Bone marrow (tissue), 2 donors: ENCODE results near the gene MEIS2.

ENCODE experiments used
- DNase-seq, 2 donors: peaks; one replicate each; lab custom pipeline; 2025; lab: John Stamatoyannopoulos, UW

Gene MEIS2

DNA sequence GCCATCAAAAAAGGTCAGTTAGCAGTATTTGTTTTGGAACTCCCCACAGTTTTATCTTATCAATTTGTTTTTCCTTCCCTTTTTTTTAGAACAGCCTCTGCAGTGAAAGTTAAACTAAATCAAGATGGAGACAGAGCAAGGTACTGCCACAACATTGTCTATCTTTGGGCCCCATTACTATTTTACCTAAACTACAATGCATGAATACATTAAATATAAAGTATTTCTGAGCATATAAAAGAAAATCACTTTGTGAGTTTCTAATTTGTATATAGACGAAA is 139.5 kb downstream of the MEIS2 start:
- no peak for DNase-seq

DNA sequence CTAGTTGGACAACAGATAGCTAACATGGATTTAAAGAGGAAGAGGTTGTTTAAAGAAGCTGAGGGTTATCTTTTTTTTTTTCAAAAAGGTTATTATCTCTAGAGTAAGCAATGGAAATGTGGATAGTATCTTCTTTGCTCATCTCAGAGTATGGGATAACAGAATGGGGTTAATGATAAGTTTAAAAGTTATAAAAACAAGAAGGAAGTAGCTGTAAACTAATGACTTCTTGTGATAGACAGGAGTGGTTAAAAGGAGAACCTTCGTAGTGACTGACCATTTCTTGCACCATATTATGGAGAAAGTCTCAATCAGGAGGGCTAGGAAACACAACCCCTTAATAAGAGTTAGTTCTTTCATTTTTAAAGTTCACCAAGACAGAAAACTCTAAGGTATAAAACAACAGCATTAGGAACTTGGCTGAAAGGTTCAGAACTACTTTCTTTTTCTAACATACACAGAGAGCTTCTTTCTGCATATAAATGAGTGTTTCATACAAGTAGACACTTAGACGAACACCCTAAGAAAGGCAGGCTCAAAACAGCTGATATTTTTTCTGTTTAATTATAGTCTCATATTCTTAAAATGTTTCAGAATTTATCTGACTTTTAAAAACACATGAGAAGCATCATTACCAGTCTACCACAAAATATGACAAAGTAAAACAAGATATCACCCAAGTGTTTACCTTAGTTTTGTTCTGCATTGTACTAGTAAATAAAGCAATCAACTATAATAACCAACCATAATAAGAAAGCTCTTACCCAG is 140.0 kb downstream of the MEIS2 start:
- DNase-seq = no peak

DNA sequence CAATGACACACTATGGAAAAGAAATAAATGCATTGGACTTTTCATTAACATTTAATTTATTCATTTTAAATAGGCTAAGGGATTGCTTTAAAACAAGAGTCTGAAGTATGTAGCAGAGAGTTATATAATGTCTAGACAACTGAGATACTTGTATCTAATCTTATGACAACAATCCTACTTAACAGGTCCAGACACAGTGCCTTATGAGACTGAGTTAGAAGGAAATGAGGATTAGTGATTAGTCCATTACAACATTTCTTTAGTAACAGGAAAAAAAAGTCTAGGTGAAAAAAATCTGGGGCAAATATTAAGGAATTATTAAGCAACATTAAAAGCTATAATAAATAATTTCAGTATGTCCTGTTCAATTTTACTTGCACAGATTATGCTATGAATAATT is 140.6 kb downstream of the MEIS2 start:
- no peak for DNase-seq

DNA sequence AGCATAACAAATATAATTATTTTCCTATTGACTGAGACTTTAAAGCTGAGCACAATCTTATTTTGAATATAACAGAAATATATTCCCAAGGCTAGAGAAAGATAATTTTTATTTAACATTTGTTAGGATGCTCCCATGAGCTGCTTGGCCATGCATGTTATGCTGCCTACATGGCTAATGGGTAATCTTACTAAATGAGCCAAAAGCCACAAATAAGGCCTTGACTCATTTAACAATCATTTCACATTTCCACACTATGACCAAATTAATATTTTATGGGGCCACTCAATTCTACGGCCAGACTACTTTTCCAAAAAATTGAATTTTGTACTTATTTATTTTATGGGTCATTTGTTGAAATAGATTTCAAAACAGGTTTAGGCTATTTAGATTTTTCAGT is 141.7 kb downstream of the MEIS2 start:
- no peak for DNase-seq

DNA sequence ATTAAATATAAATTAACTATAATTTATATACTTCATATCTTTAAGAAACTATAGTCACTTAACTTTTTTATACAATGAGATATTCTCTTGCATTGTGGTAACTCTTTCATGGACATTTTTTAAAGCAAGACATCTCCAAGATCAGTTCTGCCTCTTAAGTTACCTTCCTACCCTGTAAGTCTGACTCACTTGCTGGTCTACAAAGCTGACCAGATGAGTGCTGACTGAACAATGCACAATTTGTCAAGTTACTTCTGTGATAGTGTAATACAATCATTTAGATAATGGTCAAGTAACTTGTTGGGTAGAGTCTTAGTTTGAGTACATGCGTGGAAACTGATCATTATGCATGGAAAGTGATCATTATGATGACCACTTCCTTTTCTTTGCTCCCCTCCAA is 145.9 kb downstream of the MEIS2 start:
- DNase-seq = no peak

DNA sequence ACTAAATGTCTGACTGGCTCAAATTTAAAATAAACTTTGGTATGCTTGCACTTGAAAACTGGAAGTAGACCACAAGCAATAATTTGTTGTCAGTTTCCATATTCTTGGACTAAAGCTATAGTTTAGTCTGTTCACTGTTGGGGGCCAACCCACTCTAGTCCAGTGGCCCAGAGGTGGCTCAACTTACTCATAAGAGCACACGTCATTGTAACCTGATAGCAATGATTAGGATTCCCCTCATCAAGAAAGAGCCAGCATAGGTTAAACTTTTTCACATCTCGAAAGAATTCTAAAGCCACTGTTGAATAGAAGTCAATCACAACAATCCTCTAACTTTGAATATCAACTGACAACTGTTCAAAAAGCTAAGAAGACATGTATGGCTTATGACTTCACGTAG is 147.0 kb downstream of the MEIS2 start:
- no peak for DNase-seq

DNA sequence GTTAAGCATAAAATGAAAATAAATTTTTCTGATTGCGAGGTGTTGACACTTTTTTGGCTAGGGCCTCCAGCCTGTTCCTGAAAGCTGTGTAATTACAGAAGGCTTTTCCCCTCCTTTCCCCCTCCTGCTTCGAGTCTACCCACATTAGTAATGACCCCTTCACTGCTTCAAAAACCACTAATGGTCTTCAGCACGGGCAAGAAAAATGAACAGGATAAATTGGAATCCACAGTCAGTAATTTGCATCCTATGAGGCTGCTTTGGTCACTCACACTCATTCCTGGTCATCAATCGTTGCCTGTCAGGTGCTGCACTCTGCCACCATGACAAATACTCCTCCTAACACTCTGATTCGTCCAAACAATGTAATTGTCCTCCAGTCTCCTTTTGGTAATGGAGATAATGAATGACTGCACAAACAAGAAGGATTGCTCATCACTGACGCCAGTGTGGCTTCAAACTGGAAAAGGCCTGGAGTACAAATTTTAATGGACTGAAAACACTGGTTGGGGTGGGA is 148.6 kb downstream of the MEIS2 start:
- DNase-seq = no peak

DNA sequence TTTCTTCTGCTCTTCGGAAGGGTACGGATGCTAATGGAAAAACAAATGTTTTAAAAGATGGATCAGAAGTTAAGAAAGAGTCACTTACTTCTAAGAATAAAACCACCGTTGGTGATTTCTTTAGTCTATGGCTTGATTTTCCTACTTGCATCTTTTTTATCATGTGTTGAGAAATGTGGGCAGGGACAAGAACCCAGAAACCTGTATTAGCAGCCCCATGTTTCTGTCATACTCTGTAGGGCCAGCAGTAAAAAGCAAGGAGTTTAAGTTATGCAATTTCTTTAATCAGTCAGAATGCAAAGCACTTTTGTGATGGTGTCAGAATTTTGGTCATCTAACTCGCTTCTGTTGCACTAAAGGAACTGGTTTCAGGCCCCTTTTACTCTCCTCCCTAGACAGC is 150.0 kb downstream of the MEIS2 start:
- DNase-seq = no peak

DNA sequence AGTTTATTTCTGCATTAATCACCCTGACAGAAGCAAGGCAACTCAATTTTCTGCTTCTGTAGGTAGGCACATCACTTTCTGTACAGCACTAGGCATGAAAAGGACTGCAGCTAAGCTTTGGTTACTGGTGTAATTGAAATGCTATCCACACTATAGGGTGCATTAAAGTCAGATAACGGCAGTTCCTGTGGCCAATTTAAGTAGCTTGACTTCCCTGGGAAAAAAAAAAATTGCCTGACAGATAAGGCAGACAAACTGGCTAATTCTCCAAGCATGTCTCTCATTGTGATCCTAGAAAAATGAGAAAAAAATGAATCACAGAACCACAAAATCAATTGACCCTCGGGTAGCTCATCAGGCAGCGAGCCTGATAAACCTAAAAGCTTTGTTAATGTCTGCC is 151.4 kb downstream of the MEIS2 start:
- no peak for DNase-seq

DNA sequence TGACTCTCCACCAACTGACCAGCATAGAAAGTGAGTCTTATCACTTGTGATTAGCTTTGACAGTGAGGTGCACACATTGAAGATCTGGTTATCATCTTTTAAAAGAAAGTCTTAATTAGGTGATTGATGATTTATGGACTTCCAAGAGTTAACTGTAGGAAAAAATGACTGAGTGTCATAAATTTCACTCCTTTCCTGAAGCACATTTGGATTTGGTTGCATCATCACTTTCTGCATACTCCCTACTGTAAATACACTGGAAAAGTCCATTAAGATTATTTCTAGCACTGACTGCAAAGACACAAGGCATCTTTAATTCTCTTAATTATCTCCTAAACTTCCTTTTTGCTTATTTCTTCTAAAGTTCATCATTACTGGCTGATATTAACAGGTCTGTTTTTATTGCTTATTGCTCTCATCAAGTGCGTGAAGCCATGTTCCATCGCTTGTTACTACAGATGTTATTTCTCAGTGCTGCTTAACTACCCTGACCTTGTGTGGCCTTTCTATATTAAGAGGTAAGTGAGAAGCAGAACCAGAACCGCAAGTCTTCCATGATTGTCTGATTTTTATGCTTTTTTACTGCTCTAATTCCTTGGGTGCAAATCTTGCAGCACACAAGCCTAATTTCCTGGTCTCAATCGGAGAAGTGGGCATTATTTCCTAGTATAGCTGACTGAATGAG is 153.2 kb downstream of the MEIS2 start:
- no peak for DNase-seq

DNA sequence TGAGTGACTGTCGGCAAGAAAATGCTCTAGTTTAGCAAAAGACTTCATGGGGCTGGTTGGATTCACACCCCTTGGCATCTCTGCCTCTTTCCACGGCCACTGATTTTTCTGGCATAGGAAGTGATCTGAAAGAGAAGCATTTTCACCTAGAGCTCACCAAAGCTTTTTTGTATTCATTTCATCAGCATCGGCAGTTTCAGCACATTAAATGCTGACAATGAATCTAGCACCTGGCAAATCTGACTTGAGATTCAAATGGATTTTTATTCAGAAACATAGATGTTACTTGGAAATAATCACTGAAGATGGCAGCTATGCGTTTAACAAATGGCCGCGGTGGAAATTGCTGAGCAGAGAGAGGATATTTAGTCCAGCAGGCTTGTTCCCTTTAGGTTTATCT is 155.9 kb downstream of the MEIS2 start:
- no peak for DNase-seq

DNA sequence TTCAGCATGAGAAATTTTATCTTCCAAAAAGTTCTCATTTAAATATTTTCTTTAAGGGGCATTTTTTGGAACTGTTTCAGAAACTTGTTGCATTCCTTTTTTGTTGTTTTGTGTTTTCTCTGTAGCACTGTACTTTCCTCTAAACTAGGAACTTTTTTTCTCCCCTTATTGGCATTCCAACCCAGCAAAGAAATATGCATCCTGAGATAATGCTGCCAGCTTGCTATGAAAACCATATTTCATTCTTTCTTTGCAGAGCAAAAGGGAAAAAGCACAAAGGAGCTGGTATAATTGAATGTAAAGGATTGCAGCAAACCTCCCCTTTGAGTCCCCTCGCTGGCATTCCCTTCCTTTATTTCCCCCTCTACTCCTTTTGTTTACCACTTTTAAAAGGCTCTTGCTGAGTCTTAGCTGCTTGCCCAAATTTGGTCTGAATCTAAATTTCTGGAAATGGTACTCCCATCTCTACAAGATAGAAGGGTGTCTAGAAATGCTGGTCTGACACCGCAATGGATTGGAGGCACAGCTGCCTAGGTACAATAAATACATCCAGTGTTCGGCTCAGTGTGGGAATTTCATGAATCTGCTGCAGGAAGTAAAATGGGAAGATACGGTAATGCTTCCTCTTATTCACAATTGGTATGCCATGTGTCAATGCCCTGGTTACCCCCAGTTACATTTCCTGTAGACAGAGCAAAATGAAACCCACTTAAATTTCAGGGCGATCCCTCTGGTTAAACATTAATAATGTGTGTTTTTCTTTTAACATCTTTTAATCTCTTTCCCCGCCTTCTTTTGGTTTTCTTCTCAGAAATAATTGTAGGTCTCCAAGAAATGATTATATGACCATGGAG is 156.6 kb downstream of the MEIS2 start:
- no peak for DNase-seq

DNA sequence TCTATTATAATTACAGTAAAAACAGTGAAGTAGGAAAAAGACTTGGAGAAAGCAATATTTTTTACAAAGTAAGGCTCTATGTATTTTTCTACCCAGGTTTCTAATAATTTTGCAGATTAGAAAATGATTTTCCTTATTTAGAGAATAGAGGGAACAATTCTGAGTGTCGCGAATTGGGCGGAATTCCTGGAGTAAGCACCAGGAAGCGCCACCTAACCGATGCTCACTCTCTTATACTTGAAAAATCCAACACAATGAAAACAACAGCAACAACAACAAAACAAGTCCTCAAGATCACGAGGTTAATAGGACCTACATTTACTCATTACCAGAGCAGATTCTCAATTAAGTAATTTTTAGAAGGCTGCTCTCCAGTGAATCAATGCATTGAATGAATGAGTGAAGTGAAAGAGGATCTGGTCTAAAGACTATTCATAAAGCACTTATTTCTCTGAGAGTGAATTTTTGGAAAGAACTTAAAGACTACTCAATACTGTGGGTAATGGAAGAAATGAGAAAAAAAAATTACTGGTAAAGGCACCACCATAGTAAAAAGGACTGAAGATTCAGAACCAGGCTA is 158.0 kb downstream of the MEIS2 start:
- DNase-seq = no peak

DNA sequence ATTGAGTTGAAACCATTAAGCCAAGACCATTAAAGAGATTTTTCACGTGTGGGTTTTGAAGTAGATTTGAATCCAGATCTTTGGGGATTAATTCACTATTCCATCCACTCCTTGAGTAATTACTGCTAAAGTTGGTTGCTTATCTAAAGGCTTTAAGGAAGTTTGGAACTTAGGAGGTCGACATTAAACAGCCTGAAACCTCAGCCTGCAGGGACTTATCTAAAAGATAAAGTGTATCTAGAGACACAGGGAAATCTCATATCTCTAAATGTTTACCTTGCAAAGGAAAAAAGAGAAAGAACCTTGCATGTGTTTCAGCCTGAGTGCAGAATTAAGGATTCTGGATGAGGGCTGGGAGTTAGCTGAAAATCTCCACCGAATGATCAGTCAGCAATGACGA is 158.6 kb downstream of the MEIS2 start:
- no peak for DNase-seq

DNA sequence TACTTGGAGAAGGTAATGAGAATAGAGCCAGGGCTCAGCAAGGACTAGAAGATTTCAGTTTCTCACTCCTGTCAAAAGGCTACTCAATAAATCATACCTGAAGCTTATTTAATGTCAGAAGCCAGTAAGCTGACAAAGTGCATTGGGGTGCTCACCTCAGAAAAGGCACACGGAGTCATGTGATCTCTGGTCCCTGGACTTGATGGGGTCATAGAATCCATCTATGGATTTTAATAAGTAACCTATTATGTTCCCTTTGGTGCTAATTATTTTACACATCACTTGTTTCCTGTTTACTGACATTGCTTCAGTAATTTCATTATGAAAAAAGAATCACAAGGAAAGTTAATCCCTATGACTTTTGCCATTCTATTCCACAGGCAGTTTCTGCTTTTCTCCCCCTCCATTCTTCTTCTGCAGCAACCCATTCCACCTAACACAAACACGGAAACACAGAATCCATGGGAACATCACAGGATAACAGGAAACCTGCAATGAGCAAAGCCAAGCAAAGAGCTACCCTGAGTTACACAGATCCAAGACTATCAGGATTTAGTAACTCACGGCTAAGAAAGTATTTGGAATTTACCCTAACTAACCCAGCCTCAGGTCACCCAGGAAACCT is 159.6 kb downstream of the MEIS2 start:
- DNase-seq = no peak

DNA sequence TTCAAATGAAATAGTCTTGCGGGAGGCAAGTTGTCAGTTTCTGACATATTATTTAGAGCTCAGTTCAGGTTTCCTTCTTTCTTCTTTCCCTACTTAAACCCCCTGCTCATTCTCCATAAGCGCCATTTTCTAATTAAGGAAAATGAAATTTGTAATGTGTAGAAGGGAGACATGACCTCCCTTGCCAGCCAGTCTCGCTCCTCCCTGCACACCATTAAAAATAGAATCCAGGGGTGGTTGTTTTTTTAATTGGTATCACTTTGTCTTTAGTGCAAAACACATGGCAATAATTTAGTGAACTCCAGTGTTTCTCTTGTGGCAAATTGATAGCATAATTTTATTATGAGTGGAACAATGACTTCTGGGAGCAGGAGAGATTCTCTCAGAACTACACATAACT is 160.1 kb downstream of the MEIS2 start:
- no peak for DNase-seq

DNA sequence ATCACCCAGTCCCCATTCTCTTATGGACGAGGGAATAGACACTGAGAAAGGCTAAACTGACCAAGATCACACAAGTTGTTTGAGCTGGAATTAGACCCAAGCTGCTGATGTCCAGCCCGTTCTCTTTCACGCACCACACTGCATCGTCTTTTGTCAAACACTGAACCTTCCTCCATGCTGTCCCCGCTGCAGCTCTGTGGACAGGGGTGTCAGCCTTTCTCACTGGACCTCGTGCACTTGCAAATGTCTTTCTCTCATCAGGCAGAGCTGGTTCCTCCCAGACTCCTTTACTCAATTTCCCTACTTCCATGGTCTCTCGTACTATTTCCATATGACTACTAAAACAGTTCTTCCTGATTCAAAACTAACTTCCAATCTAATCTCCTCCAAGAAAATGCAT is 161.6 kb downstream of the MEIS2 start:
- no peak for DNase-seq

DNA sequence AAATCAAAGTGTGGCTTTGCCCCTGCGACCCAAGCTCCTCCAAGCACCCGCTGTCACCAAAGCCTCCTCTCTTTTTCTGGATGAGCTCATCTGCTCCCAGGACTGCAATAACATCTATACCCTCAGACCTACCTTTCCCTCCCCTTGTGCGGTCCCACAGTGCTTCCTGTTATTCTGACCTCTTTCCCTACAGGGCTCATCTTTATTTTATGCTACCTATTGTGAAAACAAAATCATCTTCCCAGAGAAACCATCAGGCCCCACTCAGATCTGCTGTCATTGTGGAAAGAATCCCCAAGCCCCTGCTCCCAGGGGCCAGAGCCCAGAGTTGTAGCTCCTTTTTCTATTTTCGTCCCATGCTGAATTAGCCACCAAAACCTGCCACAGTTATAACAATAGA is 162.2 kb downstream of the MEIS2 start:
- no peak for DNase-seq

DNA sequence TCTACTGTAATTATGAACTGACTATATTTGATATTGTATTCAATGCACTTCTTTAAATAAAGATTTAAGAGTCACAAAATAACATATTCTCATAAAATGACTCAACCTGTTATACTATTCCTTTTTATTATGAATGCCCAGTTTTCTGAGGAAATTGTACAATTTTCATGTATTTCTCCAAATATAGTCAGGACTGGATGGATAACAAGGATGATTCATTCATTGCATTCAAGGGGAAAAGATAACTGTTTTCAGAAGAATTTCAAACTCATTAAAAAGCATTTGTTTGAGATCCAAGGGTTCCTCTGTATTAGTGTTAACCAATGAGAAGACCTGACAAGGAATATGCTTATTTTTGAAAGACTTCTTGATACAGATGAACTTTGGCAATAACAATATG is 163.7 kb downstream of the MEIS2 start:
- DNase-seq = no peak

DNA sequence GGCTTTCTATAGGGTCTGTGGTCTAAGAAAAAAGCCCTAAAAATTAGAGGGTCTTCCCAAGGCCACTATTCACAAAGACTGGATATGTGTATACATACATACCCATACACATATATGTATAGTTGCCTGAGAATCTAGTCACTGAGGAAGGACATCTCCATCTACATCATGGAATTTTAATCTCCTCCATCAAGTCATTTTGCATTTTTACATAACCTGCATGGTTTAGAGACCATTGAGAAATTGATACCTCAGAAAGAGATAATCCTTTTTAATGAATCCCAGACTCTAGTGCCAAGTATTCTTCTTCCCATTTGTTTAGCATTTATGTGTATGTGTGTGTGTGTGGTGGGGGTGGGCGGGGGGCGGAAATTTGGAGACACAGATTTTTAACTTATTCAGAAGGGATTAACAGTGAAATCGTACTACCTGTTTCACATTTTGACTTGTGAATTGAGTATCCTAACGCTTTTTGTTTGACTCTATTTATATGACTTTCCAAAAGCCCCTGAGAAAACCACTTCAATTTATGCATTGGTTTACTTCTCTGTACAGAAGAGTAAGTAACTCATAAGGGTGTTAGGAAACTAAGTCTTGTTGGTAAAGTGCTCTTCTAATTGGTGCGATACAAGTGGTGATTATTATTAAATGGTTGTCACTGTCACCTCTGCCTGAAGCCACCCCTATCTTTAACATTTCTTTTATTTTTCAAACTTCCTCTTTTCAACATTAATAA is 166.9 kb downstream of the MEIS2 start:
- DNase-seq = no peak

DNA sequence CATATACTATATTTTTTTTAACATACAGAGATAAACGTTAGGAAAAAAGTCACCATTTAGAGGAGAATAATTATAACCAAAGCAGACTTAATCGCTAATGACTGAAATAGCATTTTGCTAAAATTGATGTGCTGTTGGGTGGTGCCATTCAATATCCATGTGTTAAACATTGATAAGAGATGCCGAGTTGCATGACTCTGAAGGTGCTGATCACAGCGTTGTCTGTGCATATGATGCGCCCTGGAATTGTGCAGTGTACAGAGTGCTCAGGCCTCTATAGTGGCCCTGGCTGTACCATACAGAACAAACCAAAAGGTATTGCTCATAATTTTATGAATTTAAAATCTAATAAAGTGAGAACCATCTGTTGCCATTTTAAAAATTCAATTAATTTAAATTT is 168.3 kb downstream of the MEIS2 start:
- no peak for DNase-seq
